Right hindlimb (tissue), 1 donor: ENCODE results near the gene BAZ2B.

Experiments
- DNase-seq: peaks from one replicate; pipeline ENCODE4 v3.0.0-alpha.2; 2018

BAZ2B gene

GRCh38 chr2:159292157-159292556, 324.2 kb downstream of the BAZ2B start:
- DNase-seq = no peak

DNA sequence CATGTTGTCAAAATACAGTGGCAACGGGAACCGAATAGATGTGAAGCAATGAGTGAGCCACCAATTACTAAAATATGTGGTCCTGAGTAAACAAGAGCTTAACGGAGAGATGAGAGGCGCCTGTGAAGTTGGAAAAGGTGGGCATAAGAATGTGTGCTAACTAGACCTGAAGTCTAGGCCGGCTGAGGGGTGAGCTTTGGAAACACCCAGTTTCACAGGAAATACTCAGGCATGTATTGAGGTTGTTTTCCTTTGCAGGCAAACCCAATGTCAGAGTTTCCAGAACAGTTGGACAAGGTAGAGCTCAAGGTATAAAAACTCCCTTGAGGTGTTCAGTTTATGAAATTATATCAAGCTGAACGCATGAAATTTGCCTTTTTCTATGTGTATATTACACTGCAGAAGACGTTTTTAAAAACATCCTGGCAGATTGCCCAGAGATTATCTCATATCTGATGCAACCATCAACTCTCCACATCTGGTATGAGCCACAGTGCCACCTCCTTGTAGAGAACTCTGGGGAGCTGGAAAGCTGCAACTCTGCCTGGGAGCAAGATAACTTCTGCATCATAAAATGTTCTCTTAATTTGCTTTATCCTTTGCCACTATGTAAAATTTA, 325.9 kb downstream of the BAZ2B start:
- no peak for DNase-seq

DNA sequence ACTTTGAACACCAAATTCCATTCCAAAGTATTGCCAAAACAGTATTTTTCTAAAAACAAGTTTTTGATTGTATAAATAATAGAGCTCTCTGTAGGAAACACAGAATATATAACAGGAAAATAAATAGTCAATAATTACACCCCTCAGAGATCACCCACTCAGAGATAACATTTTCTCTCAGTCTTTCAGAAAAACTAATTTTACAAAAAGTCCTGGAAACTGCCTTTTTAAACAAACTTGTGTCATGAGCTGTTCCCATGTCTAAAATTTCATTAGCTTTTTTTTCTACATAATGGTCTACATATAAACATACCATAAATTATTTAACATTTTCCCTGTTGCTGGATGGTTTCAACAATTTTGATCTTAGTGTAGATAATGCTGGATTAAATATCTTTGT, 328.6 kb downstream of the BAZ2B start:
- no peak for DNase-seq

- peak; percentile 97 for DNase-seq
Measured at GRCh38 chr2:159286709-159287441, 329.5 kb downstream of the BAZ2B start.

DNA sequence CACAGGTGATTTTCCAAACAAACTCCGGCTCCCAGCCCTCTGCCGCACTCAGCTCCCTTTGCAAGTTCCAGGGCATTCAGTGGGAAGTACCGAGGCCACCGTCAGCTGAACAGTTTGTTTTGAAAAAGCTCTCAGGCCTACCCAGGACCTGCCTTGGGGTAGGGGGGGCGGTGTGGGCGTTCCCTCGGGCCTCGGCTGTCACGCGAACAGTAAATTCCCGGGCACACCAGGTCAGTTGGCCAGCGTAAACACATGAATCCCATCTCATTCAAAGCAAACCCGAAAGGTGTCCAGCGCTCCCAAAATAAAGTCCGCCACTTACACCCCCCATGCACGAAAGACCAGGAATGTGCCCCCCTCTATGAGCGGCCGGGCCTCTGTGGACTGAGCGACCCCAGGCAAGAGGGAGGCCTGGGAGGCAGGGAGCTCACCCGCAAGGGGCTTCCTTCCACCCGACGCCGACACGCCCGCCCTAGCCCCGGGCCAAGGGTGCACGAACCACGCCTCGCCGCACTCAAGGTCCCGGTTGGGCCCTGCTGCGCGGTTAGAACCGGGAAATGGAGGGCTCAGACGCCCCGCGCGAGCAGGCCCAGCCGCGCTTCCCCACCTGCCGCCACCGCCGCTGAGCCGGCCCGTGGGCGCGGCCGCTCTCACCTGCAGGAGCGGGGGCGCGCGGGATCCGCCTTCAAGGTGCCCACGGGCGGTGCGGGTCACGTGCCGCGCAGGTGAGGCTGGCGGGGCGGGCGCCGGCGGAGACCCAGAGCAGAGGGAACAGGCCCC, 330.2 kb downstream of the BAZ2B start, which contains the start of gene WDSUB1:
Gene WDSUB1 (minus strand): TSS at position 775 of the 780 bp plus-strand sequence. CDS start 3,634 bp downstream, outside the sequence.
- DNase-seq = peak; percentile 70

DNA sequence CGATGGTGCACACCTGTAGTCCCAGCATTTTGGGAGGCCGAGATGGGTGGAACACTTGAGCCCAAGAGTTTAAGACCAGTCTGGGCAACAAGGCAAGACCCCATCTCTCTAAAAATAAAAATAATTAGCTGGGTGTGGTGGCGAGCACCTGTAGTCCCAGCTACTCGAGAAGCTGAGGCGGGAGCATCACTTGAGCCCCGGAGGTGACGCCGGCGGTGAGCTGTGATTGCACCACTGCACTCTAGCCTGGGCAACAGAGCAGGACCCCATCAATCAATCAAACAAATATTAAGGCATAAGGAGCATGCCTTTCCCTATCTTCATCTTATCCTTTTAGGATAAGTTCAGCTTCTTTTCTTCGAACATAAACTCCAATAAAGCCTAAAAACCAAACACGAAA, 330.9 kb downstream of the BAZ2B start:
- DNase-seq = no peak

DNA sequence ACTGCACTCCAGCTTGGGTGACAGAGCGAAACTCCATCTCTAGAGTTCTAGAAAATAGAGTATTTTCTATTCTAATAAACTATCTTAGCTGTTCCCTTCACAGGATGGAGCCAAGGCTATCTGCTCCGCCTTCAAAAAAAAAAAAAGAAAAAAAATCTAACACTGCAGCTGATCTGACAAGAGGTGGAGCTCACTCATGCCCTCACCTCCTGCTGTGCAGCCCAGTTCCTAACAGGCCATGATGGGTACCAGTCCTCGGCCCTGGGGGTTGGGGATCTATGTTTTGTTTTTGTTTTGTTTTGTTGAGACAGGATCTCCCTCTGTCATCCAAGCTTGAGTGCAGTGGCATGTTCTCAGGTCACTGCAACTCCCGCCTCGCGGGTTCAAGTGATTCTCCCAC, 332.8 kb downstream of the BAZ2B start:
- no peak for DNase-seq

DNA sequence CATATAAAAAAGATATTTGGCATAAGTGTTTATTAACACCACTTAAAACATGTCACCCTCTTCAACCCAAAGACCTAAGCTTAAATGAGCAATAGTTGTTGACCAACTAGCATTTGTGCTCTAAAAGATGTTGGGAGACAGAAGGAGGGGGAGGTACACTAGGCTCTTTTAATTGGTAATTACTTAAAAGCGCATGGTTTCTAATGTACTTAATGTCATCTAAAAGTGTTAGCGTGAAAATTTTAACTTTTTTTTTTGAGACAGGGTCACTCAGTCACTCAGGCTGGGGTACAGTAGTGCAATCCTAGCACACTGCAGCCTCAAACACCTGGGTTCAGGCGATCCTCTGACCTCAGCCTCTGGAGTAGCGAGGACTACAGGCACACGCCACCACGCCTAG, 335.3 kb downstream of the BAZ2B start:
- DNase-seq = no peak

DNA sequence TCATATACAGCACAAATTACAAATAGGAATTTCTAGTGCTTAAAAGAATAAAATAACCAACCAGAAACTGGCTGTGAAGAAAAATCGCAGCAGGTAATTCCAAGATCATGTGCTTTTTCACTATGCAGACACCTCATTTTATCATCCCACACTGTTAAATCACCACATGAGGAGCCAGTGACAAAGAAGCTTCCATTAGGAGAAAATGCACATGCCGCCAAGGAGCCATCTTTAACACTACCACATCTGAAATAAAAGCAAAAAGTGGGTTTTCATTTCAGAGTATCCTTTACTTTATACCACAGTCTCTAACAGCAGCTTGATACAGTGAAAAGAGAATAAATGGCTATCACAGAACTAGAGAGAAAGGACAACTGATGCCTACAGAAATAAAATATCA, 336.6 kb downstream of the BAZ2B start:
- no peak for DNase-seq

- no peak for DNase-seq
Measured at GRCh38 chr2:159275111-159275510, 341.2 kb downstream of the BAZ2B start.

DNA sequence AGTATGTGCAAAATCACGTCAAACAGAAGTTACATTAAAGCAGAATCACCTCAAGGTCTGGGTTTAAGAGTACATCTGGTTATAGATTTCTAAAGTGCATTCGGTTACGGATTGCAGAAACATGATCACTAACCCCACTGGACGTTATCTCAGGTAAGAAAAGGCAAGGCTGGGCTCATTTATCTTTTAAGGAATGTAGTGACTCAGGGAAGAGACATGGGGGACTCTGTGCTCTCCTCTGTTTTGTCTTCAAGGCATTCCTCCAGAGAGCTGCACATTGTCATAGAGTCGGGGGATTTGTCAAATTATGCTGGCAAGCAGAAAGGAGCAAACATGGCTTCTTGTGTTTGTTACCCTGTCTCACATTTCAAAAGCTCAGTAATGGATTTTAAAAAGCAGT, 344.2 kb downstream of the BAZ2B start:
- no peak for DNase-seq

DNA sequence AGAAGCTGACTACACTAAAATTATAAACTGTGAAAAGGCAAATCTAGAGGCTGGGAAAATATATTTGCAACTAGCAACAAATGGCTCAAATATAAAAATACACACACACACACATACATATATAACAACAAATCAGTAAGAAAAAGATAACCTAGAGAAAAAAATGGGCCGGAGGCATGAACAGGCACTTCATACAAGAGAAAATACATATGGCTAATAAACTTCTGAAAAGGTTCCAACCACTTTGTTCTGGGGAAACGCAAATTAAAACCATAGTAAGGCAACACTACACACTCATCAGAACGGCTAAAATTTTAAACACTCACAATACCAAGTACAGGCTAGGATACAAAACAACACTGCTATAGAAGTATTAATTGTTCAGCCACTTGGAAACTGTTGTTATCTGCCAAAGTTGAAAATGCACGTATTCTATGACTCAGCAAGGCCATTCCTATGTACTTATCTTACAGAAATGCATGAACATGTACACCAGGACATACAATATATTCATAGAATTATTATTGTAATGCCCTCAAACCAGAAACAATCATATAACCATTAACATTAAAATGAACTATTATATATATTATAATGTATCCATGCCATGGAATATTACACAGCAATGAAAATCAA, 345.5 kb downstream of the BAZ2B start:
- DNase-seq = no peak
